GM23338 (cell line): ENCODE measurements around the gene ACOXL. TPM values are rescaled to one million over a fixed set of nuclear protein-coding genes. Genes with fewer than 3 reads are reported as not detected.

ENCODE experiments used
- ATAC-seq: fragments of 200-7000 bp; cut with Tn5 transposase; 3 replicates; pipeline ENCODE4 v1.9.1; 2020
- DNase-seq: peaks from one replicate; pipeline ENCODE4 v3.0.0-alpha.2; 2015; ENCODE audit warnings: low spot score
- H2AFZ ChIP-seq: fragments of 200-600 bp; sonication (generic); 2 replicates; pipeline ENCODE4 v1.8.0; 2016; ENCODE audit warnings: antibody characterized with exemption, mild to moderate bottlenecking, moderate library complexity
- H3F3A ChIP-seq: fragments of 200-600 bp; sonication (generic); replicated peaks from 2 replicates; pipeline ENCODE4 v1.8.0; 2017; ENCODE audit warnings: antibody characterized with exemption, mixed run types, low read depth
- H3K27ac ChIP-seq: fragments of 200-600 bp; sonication (generic); 2 replicates; pipeline ENCODE4 v1.6.1; 2016; ENCODE audit warnings: low read depth
- H3K27me3 ChIP-seq: fragments of 200-600 bp; sonication (generic); 2 replicates; pipeline ENCODE4 v1.8.0; 2016; ENCODE audit warnings: mild to moderate bottlenecking, mixed run types, moderate library complexity; ENCODE audit not compliant: insufficient read depth
- H3K36me3 ChIP-seq: fragments of 200-600 bp; sonication (generic); 2 replicates; pipeline ENCODE4 v1.8.0; 2016; ENCODE audit warnings: mild to moderate bottlenecking; ENCODE audit not compliant: insufficient read depth
- H3K4me1 ChIP-seq: fragments of 200-600 bp; sonication (generic); 2 replicates; pipeline ENCODE4 v1.8.0; 2016; ENCODE audit warnings: mild to moderate bottlenecking, moderate library complexity; ENCODE audit not compliant: insufficient read depth
- H3K4me2 ChIP-seq: fragments of 200-600 bp; sonication (generic); 2 replicates; pipeline ENCODE4 v1.7.1; 2017; ENCODE audit warnings: mixed run types
- H3K4me3 ChIP-seq: fragments of 200-600 bp; sonication (generic); 2 replicates; pipeline ENCODE4 v1.6.1; 2016; ENCODE audit warnings: mixed run types
- H3K79me2 ChIP-seq: fragments of 200-600 bp; sonication (generic); replicated peaks from 2 replicates; pipeline ENCODE4 v1.8.0; 2017; ENCODE audit warnings: mild to moderate bottlenecking; ENCODE audit not compliant: insufficient read depth
- H3K9me2 ChIP-seq: fragments of 200-600 bp; sonication (generic); 2 replicates; pipeline ENCODE4 v1.8.0; 2017; ENCODE audit not compliant: insufficient read depth
- H4K20me1 ChIP-seq: fragments of 200-600 bp; sonication (generic); replicated peaks from 2 replicates; pipeline ENCODE4 v1.8.0; 2017; ENCODE audit warnings: mild to moderate bottlenecking; ENCODE audit not compliant: insufficient read depth
- H3K27ac Mint-ChIP-seq: 2 replicates; pipeline ENCODE4 v1.8.0; 2020; ENCODE audit warnings: inconsistent platforms, mild to moderate bottlenecking, moderate library complexity, mixed read lengths
- H3K27me3 Mint-ChIP-seq: 3 replicates; pipeline ENCODE4 v1.8.0; 2022; ENCODE audit warnings: low read depth, mild to moderate bottlenecking, moderate library complexity, mixed read lengths, inconsistent platforms; ENCODE audit not compliant: insufficient read depth, poor library complexity
- H3K36me3 Mint-ChIP-seq: 3 replicates; pipeline ENCODE4 v1.8.0; 2021; ENCODE audit warnings: low read depth, mild to moderate bottlenecking, inconsistent platforms, moderate library complexity, mixed read lengths
- H3K4me1 Mint-ChIP-seq: 3 replicates; pipeline ENCODE4 v1.8.0; 2020; ENCODE audit warnings: mild to moderate bottlenecking, inconsistent platforms, mixed read lengths
- H3K4me3 Mint-ChIP-seq: 3 replicates; pipeline ENCODE4 v1.8.0; 2021; ENCODE audit warnings: moderate library complexity, mild to moderate bottlenecking, inconsistent platforms, mixed read lengths
- H3K9me3 Mint-ChIP-seq: 3 replicates; pipeline ENCODE4 v1.8.0; 2020; ENCODE audit warnings: moderate library complexity, mild to moderate bottlenecking, inconsistent platforms, mixed read lengths
- CTCF ChIP-seq, 2 experiments: fragments of 200-600 bp in 1 of 2; sonication (generic) in 1 of 2; conservative IDR thresholded peaks; 2 replicates each; pipeline versions ENCODE4 v1.5.1 to v1.6.1; 2016 to 2017; ENCODE audit warnings: antibody characterized with exemption in 2 of 2, low read depth in 2 of 2, mild to moderate bottlenecking in 2 of 2, moderate library complexity in 1 of 2
- ETS1 ChIP-seq: IDR thresholded peaks from 2 replicates; pipeline ENCODE4 v1.6.1; 2016; ENCODE audit warnings: antibody characterized with exemption
- JUNB ChIP-seq: IDR thresholded peaks from one replicate; pipeline ENCODE4 v1.6.1; 2016; ENCODE audit warnings: antibody characterized with exemption; ENCODE audit not compliant: unreplicated experiment
- NANOG ChIP-seq: IDR thresholded peaks from 2 replicates; pipeline ENCODE4 v1.6.1; 2016; ENCODE audit warnings: antibody characterized with exemption, borderline replicate concordance
- POLR2AphosphoS5 ChIP-seq: IDR thresholded peaks from 2 replicates; pipeline ENCODE4 v1.6.1; 2016; ENCODE audit warnings: antibody characterized with exemption, low read depth
- REST ChIP-seq: IDR thresholded peaks from one replicate; pipeline ENCODE4 v1.6.1; 2018; ENCODE audit warnings: antibody characterized with exemption; ENCODE audit not compliant: unreplicated experiment
- STAT1 ChIP-seq: IDR thresholded peaks from one replicate; pipeline ENCODE4 v1.6.1; 2016; ENCODE audit warnings: antibody characterized with exemption; ENCODE audit not compliant: unreplicated experiment
- ZNF114 ChIP-seq: fragments of 250-450 bp; sonication (Bioruptor Pico); IDR thresholded peaks from 2 replicates; pipeline ENCODE4 v1.5.0; 2020; ENCODE audit warnings: mild to moderate bottlenecking, moderate library complexity
- ZNF331 ChIP-seq: fragments of 250-450 bp; sonication (Bioruptor Pico); IDR thresholded peaks from 2 replicates; pipeline ENCODE4 v1.5.0; 2020; ENCODE audit warnings: low read depth, mild to moderate bottlenecking, moderate library complexity
- ZNF462 ChIP-seq: fragments of 250-450 bp; sonication (Bioruptor Pico); IDR thresholded peaks from 2 replicates; pipeline ENCODE4 v1.5.0; 2020; ENCODE audit warnings: mild to moderate bottlenecking, moderate library complexity
- polyA plus RNA-seq: library from polyadenylated mRNA; unstranded; fragments of >200 nt; fragmentation: Nextera tagmentation; extraction: Ambion mirVana; gene quantifications from 2 replicates; pipeline ENCODE4 v1.2.1, GENCODE V29; 2016
- total RNA-seq: library from RNA; depleted of rRNA; stranded (reverse); fragments of >200 nt; shearing (Covaris generic); gene quantifications from 2 replicates; pipeline ENCODE4 v1.2.3, GENCODE V29; 2014

Gene ACOXL
- total and polyA plus RNA-seq, 2 experiments from 2014 or later: 9.0 to 14.7 TPM

- no peak for ATAC-seq
- H3K27me3 ChIP-seq: no peaks in the 10 kb centered on the region
- no peak overlapping the region for H3K4me3 ChIP-seq
- no peak overlapping the region for H3K27ac Mint-ChIP-seq
- H4K20me1 ChIP-seq: no peaks in the 10 kb centered on the region
- H3K4me2 ChIP-seq: no peak overlapping the region
- H3F3A ChIP-seq: no peaks in the 10 kb centered on the region
- H3K36me3 ChIP-seq: no peaks in the 10 kb centered on the region; the same call in 1 of the 2 replicates
- H3K79me2 ChIP-seq: no peaks in the 10 kb centered on the region
- no peak overlapping the region for H3K4me3 Mint-ChIP-seq
- no peaks in the 10 kb centered on the region for H3K36me3 Mint-ChIP-seq
- H3K9me3 Mint-ChIP-seq: no peaks in the 10 kb centered on the region; the same call in 2 of the 3 replicates
- DNase-seq: no peak
- H3K9me2 ChIP-seq: peaks cover 8% of the 10 kb centered on the region; the same call in 1 of the 2 replicates
- H3K27me3 Mint-ChIP-seq: peaks cover 9% of the 10 kb centered on the region
- H3K27ac ChIP-seq: no peak overlapping the region
- H3K4me1 ChIP-seq: peaks cover 10% of the 10 kb centered on the region
- H3K4me1 Mint-ChIP-seq: peaks cover 20% of the 10 kb centered on the region
- no peak overlapping the region for H2AFZ ChIP-seq
- TF ChIP-seq REST (no peak), JUNB (no peak), POLR2AphosphoS5 (no peak)
Measured at GRCh38 chr2:110724820-110725219, 7.6 kb upstream of the ACOXL start.

GRCh38 chr2:110725370-110725769 is 7.0 kb upstream of the ACOXL start:
- H3K4me1 Mint-ChIP-seq: peaks cover 21% of the 10 kb centered on the region
- peaks cover 8% of the 10 kb centered on the region for H3K27me3 Mint-ChIP-seq
- Histone ChIP-seq H3K27ac (no peak overlapping the region), H3K9me2 (peaks cover 8% of the 10 kb centered on the region; the same call in 1 of the 2 replicates), H3K36me3 (no peaks in the 10 kb centered on the region; the same call in 1 of the 2 replicates), H3K4me3 (no peak overlapping the region), H3K4me2 (no peak overlapping the region), H3K79me2 (no peaks in the 10 kb centered on the region), H4K20me1 (no peaks in the 10 kb centered on the region), H3K4me1 (peaks cover 14% of the 10 kb centered on the region), H2AFZ (no peak overlapping the region), H3K27me3 (no peaks in the 10 kb centered on the region), H3F3A (no peaks in the 10 kb centered on the region)
- no peak for DNase-seq
- H3K36me3 Mint-ChIP-seq: no peaks in the 10 kb centered on the region
- peaks cover under 1% of the 10 kb centered on the region; the same call in 1 of the 3 replicates for H3K9me3 Mint-ChIP-seq
- no peak overlapping the region for H3K27ac Mint-ChIP-seq
- no peak for ATAC-seq
- H3K4me3 Mint-ChIP-seq: no peak overlapping the region
- TF ChIP-seq ZNF114 (CRISPR knock-in tag) (no peak), ZNF462 (CRISPR knock-in tag) (no peak), CTCF (conservative IDR thresholded peaks at IDR 0.05; ENCODE audit: low read depth in 2 of 2) (no peak), STAT1 (no peak), NANOG (no peak), ETS1 (no peak), JUNB (no peak), ZNF331 (no peak)
